K562 (cell line): ENCODE data around the gene MDK. TPM values are rescaled to one million over a fixed set of nuclear protein-coding genes. Genes with fewer than 3 reads are reported as not detected.

Source experiments
- ARID2 ChIP-seq: fragments of 450-650 bp; IDR thresholded peaks from 2 replicates; pipeline ENCODE4 v1.6.1; 2017; ENCODE audit warnings: antibody characterized with exemption, mild to moderate bottlenecking
- ATF2 ChIP-seq: sonication (generic); formaldehyde crosslinking; IDR thresholded peaks from 2 replicates; pipeline ENCODE4 v1.8.1; 2022; ENCODE audit warnings: missing genetic modification reagents
- CBFA2T2 ChIP-seq: fragments of 450-650 bp; conservative IDR thresholded peaks from 2 replicates; pipeline ENCODE4 v1.6.1; 2017; ENCODE audit warnings: mild to moderate bottlenecking
- CREM ChIP-seq: IDR thresholded peaks from 2 replicates; pipeline ENCODE4 v1.6.1; 2014; ENCODE audit warnings: antibody characterized with exemption, low read depth
- CTBP1 ChIP-seq: fragments of 450-650 bp; IDR thresholded peaks from 2 replicates; pipeline ENCODE4 v1.6.1; 2016; ENCODE audit warnings: borderline replicate concordance
- EGR1 ChIP-seq: fragments of 450-650 bp; conservative IDR thresholded peaks from 2 replicates; pipeline ENCODE4 v1.6.1; 2017; ENCODE audit warnings: mild to moderate bottlenecking
- ELF1 ChIP-seq: fragments of 200-800 bp; sonication (Bioruptor generic); IDR thresholded peaks from 2 replicates; pipeline ENCODE4 v1.6.1; 2016; ENCODE audit warnings: missing genetic modification characterization, missing compliant biosample characterization
- SMARCE1 ChIP-seq: fragments of 450-650 bp; IDR thresholded peaks from 2 replicates; pipeline ENCODE4 v1.7.1; 2016; ENCODE audit warnings: mild to moderate bottlenecking
- TCF3 ChIP-seq: sonication (generic); formaldehyde crosslinking; IDR thresholded peaks from 2 replicates; pipeline ENCODE4 v1.4.0; 2020; ENCODE audit warnings: mild to moderate bottlenecking, missing genetic modification reagents
- ZBTB7A ChIP-seq: IDR thresholded peaks from 2 replicates; pipeline ENCODE4 v1.6.1; 2011; ENCODE audit warnings: low read depth, mild to moderate bottlenecking, low read length, moderate library complexity, borderline replicate concordance; ENCODE audit not compliant: control insufficient read depth
- ZNF12 ChIP-seq: sonication (generic); formaldehyde crosslinking; IDR thresholded peaks from 2 replicates; pipeline ENCODE4 v1.4.0; 2020; ENCODE audit warnings: mild to moderate bottlenecking, missing genetic modification reagents
- ZNF263 ChIP-seq: sonication (generic); formaldehyde crosslinking; IDR thresholded peaks from 2 replicates; pipeline ENCODE4 v1.8.0; 2022; ENCODE audit warnings: mild to moderate bottlenecking, missing genetic modification reagents, borderline replicate concordance
- polyA plus RNA-seq, 8 experiments: library from polyadenylated mRNA; depleted of rRNA in 4 of 8; stranded (reverse) in 5 of 8; unstranded in 3 of 8; fragments of >200 nt; fragmentation: Nextera tagmentation in 2 of 8; fragmentation: Illumina TruSeq in 1 of 8; extraction: Ambion mirVana in 2 of 8; extraction: Trizol in 1 of 8; gene quantifications; 2 replicates each; pipeline versions ENCODE4 v1.2.1 to v1.2.3, GENCODE V29; 2011 to 2014; ENCODE audit warnings: inconsistent platforms in 1 of 8, missing spikeins in 1 of 8
- total RNA-seq, 7 experiments: library from RNA; depleted of rRNA in 6 of 7; stranded (reverse); fragments of >200 nt in 6 of 7; fragmentation: Illumina TruSeq in 2 of 7; extraction: Trizol in 2 of 7; gene quantifications; 2 replicates each; pipeline versions ENCODE4 v1.2.1 to v1.2.3, GENCODE V29; 2011 to 2021; ENCODE audit warnings: low replicate concordance in 1 of 7

MDK gene
- total and polyA plus RNA-seq, 9 of the 15 experiments (the other 6 are each of a cell fraction or from before 2014, with no cell fraction given) = 20.7 to 700 (median 350) TPM

DNA sequence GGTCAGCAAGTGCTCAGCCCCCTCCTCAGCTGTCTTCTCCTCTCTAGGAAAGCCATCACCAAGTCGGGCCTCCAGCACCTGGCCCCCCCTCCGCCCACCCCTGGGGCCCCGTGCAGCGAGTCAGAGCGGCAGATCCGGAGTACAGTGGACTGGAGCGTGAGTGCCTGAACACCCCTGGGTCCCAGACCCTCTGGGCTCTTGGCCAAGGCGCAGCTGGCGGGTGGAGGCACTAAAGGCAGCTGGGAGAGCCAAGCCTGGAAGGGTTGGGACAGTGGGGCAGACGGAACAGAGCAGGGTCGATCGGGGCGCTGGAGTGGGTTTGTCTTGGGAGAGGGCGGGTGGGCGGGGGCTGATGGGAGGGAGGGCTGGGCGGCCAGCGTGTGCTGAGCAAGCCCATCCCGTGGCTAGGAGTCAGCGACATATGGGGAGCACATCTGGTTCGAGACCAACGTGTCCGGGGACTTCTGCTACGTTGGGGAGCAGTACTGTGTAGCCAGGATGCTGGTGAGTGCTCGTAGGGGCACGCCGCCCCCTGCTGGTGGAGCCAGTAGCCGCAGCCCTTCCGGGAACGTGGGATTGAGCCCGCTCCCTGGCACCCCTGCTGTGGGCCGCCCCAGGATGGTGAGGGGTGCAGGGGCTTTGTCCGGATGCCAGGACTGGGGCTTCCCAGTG lies 14.1 kb upstream of the MDK start (continued):
- TF ChIP-seq ZNF263 (CRISPR knock-in tag) (peak; percentile 71; the same call in 1 of the 2 replicates), ZBTB7A (0 out of 2 replicates have a peak, but pooled peaks have one; percentile 75), CBFA2T2 (no peak), ELF1 (peak; percentile 52; the same call in 1 of the 2 replicates), TCF3 (CRISPR knock-in tag) (no peak), CREM (peak; percentile 52), EGR1 (peak; percentile 44), SMARCE1 (no peak), ARID2 (no peak), CTBP1 (peak; percentile 12; the same call in 1 of the 2 replicates), ATF2 (no peak), ZNF12 (CRISPR knock-in tag) (no peak)
- TF ChIP-seq, all 486 proteins: peak for 23
